NCI-H82 (cell line): ENCODE data around the gene COL15A1.

ENCODE experiments used
- DNase-seq: peaks from one replicate; lab custom pipeline; 2025; lab: John Stamatoyannopoulos, UW

COL15A1 gene

GRCh38 chr9:99037769-99038483 lies 94.2 kb downstream of the COL15A1 start:
- no peak for DNase-seq

DNA sequence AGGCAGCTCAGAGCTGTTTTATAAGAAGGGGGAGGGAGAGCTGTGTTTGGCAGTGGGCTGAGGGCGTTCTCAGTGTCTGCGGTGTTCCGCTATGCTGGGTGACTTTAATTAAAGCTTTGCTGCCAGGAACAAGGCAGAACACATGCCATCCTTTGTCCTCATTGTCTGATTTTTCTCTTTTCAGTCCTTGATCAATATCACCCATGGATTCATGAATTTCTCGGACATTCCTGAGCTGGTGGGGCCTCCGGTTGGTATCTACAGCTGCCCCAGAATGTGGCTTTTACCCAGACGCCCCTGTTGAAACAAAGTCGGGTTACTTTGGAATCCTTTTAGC lies 94.7 kb downstream of the COL15A1 start:
- no peak for DNase-seq

DNA sequence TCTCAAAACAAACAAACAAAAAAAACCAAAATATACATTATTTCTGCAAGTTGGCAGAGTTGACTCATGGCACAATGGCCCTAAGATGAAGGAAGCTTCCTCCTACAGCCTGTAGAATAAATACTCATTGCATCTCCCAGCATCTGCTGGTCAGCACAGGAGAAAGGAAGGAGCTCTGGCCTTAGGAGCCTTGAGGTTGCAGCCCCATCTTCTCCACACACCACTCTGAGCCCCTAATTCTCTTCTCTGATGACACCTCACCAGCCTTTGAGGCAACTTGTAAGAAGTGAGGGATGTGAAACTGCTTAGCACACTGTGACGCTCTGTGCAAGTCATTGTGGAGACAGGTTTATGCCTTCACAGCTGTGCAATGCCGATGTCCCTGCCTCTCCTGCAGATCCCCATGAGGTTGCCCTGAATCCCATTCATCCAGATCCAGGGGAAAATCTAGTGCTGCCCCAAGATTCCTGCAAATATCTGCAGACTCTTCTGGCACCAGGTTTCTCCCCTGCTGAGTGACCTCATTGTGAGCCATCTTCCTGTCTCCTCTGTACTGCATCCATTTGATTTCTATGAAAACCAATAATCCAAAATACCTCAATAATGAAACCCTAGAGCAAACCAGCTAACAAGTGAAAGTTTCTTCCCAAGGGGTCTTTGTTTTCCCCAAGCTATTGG lies 95.9 kb downstream of the COL15A1 start:
- no peak for DNase-seq

DNA sequence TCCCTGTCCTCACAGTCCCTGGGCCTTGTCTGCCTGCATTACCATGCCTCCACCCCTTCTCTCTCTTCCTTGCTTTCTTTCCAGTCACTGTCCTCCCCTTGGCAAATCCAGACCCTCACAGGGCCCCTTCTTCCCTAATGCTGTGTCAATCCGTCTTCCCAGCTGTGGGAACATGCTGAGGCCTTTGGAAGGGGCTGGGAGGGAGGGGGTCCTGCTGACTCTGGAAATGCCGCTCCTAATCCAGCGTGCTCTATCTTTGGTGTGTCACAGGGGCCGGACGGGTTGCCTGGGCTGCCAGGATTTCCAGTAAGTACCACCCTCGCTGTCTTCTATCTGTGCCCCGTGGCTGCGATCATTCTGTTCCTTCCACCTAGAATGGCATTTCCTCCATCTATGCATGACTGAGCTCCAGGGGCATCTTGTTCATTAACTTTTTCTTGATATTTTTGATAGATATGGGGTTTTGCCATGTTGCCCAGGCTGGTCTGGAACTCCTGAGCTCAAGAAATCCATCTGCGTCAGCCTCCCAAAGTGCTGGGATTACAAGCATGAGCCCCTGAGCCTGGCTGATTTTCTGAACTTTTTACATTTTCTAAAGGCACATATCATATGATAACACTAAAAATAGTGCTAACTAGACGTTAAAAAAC lies 96.7 kb downstream of the COL15A1 start:
- DNase-seq: peak; percentile 9

DNA sequence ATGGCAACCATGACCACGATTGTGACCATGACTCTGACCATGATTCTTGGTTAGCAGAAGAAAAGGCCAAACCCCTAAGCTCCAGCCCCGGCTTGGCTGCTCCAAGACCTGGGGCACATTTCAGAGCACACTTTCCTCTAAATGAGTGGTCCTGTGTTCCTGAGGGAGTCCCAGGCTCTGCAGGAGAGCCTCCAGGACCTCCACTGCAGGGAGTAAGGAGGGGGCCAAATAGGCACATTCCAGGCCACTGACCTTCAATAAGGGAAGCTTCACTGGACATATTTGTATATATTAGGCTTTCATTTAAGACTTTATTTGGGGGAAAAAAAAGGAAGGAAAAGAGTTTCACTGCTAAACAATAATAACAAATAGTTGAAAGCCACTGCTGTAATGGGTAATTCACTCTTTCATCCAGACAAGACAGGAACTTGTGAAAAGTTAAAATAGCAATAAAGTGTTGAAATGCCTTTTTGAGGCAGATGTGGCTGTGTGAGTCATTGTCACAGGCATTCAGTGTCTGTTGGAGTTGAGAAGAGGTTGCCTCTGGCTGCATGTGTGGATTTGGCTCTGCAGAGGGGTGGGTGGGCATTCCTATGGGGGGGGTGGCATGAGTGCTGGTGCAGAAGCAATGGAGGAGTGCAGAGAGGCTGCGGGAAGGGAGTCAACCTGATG lies 97.3 kb downstream of the COL15A1 start:
- DNase-seq: no peak

- DNase-seq: no peak
Observed at GRCh38 chr9:99041618-99042017, 97.9 kb downstream of the COL15A1 start.

DNA sequence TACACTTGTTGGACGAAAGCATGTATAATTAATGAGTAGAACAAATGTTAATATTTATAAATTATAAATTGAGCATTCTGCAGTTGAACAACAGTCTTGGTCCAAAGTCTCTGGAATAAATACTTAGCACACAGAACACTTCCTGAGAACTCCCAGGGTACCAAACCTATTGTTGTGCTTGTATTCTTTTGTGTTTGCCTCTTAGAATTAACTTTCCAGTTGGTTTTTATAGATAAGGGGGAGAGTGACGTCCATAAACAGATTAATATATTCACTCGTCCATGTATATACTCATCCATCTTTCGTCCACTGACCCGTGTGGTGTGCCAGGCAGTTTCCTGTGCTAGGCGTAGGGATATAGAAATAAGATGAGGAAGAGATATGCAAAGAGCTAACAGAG lies 98.9 kb downstream of the COL15A1 start:
- DNase-seq: no peak

- DNase-seq: no peak
Observed at GRCh38 chr9:99044827-99045226, 101.1 kb downstream of the COL15A1 start.

GRCh38 chr9:99046068-99046467 lies 102.4 kb downstream of the COL15A1 start:
- no peak for DNase-seq

- DNase-seq: no peak
Observed at GRCh38 chr9:99046542-99047071, 102.9 kb downstream of the COL15A1 start.

DNA sequence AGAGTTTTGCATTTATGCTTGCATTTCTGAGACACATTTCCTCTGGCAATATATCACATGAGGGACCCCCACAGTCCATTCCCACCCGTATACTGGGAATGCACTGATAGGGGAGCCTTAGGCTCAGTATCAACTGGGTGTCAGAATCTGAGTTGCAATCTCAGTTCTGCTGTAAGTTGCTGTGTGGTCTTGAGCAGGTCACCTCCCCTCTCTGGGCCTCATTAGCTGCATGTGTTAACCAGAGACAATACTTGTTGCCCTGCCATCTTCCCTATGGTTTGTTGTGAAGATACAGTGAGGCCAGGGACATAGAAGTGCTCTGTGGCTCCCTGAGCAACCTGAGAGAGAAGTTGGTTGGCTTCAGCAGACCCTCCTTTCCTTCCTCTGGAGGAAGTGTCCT lies 105.5 kb downstream of the COL15A1 start:
- no peak for DNase-seq

DNA sequence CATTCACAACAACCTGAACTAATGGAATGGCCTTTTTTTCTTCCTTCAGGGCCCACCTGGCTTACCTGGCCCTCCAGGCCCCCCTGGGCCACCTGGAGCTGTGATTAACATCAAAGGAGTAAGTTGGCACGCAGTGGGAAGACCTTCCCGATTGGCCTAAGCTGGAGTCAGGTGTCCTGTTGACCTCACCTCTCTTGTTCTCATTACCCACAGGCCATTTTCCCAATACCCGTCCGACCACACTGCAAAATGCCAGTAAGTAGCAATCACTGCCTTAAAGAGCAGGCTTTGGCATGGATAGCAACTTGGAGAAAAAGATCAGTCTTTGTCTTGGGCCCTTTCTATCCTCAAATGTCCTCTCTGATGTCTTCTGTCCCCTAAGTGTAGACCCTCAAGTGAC lies 105.9 kb downstream of the COL15A1 start:
- DNase-seq: no peak

DNA sequence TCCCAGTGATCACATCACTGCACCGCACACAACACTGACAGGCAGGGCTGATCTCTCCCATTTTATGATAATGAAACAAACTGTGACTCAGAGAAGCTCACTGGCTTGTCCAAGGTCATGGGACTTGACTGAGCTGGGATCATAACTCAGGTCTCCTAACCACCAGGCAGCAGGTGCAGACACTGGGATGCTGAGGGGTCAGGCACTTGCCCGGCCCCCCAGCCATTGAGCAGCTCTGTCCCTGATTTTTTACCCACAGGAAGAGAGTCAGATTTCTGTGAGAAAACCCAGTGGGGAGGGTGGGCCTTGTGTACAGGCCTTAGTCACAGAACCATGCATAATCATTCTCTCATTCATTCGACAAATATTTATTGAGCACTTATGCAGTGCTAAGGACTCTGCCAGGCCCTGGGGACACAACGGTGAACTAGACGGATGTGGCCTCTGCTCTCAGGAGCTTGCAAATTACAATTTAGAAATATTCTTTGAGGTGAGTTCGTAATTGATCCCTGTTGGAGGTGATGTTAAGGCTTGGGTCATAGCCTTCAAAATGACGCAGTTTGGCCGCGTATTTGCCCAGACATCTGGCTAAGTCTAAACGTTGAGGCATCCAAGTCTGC lies 106.7 kb downstream of the COL15A1 start:
- no peak for DNase-seq

DNA sequence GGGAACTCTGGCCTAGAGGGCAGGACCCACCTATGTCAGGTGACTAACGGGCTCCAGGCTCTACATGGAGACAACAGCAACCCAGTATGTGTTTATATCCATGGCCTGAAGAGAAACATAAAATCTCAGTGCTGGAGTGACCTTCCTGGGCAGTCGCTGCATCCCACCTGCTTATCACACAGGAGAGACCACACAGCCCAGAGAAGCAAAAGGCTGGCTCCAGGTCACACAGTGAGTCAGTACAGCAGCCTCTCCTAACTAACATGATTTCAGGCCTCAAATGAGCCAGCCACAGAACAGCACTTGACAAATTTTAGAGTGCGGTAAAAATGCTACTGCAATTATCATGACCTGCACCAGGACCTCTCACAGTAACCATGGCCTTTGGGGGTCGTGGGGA lies 107.2 kb downstream of the COL15A1 start:
- DNase-seq: no peak

GRCh38 chr9:99051406-99051805 lies 107.7 kb downstream of the COL15A1 start:
- DNase-seq: no peak

- no peak for DNase-seq
Observed at GRCh38 chr9:99051851-99052250, 108.1 kb downstream of the COL15A1 start.

GRCh38 chr9:99052815-99053715 lies 109.4 kb downstream of the COL15A1 start:
- DNase-seq: no peak

DNA sequence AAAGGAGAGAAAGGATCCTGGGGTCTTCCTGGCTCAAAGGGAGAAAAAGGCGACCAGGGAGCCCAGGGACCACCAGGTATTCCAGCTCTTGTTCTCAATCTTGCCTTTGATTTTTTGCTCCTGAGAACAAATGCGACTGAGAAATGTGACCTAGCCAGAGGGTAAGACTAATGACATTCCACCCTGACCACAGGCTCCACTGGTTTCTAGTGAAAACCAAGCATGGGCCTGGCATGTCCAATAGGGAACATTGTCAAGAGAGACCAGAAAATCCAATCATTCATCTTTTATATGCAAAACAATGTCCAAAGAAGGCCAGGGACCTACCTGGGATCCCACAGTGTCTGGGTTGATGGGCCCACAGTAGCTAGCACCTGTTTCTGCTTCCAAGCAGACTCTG lies 110.9 kb downstream of the COL15A1 start:
- no peak for DNase-seq

DNA sequence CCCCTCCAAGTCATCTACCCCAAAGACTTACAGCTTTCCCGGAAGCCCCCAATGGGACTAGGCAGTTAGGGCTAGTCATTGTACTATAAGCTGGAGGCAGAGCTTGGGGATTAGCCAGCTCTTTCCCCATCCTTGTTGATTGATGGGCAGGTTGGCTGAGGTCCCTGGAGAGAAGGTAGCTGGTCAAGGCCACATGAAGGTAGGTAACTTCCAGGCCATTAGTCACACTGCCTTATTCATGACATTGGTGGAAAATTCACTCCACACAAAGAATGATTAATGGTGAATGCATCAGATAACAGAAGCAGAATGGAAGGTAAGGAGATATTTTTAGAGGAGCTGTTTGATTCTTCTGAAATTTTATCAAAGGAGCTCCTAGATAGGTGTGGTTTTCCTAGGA lies 111.7 kb downstream of the COL15A1 start:
- peak; percentile 6 for DNase-seq

DNA sequence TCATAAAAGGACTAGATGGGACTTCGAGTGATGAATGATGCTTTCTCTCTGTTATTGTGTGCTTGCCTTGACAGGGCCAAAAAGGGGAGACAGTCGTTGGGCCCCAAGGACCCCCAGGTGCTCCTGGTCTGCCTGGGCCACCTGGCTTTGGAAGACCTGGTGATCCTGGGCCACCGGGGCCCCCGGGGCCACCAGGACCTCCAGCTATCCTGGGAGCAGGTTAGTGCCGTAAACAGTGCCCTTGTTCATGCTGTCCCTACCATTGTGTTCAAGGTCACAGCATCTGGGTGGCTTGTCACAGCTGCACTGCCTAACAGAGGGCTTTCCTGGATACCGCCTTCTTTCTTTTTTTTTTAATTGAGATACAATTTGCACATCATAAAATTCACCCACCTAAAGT lies 112.5 kb downstream of the COL15A1 start:
- no peak for DNase-seq
